KOPT-K1 (cell line): ENCODE data around the gene BCKDHA.
"Not testable (repeated sequence)": the region's sequence is repeated elsewhere in the genome, so short reads cannot be mapped to it uniquely, and the experiment has no call there.

Source experiments
- H3K27ac ChIP-seq: fragments of 200-600 bp; sonication (generic); 2 replicates; pipeline ENCODE4 v1.5.1; 2016; ENCODE audit warnings: antibody characterized with exemption, mild to moderate bottlenecking, low read depth, low read length; ENCODE audit not compliant: poor library complexity, severe bottlenecking
- H3K36me3 ChIP-seq: fragments of 200-600 bp; sonication (generic); 2 replicates; pipeline ENCODE4 v1.5.1; 2017; ENCODE audit warnings: antibody characterized with exemption, mild to moderate bottlenecking, low read length, moderate library complexity; ENCODE audit not compliant: insufficient read depth
- H3K9me3 ChIP-seq: fragments of 200-600 bp; sonication (generic); 2 replicates; pipeline ENCODE4 v1.5.1; 2017; ENCODE audit warnings: antibody characterized with exemption, low read length, mild to moderate bottlenecking; ENCODE audit not compliant: insufficient read depth, poor library complexity, severe bottlenecking

Gene BCKDHA

DNA sequence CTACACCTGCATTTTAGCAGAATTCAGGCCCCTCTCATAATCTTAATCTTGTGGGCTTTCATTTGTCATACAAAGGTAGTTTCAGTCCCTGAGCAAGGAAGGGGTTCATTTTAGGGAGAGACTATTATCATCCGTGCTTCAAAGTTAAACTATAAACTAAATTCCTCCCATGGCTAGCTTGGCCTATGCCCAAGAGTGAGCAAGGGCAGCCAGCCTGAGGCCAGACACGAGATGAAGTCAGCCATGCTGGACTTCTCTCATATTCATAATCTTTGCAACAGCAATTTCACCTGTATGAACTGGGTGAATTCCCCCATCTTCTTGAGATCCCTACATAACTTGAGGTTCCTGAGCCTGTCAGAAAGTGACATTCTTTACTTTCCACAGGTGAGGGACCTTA lies 58.3 kb downstream of the BCKDHA start:
- no peaks in the 10 kb centered on the region for H3K36me3 ChIP-seq
- no peak overlapping the region for H3K27ac ChIP-seq
- peaks cover 8% of the 10 kb centered on the region for H3K9me3 ChIP-seq

DNA sequence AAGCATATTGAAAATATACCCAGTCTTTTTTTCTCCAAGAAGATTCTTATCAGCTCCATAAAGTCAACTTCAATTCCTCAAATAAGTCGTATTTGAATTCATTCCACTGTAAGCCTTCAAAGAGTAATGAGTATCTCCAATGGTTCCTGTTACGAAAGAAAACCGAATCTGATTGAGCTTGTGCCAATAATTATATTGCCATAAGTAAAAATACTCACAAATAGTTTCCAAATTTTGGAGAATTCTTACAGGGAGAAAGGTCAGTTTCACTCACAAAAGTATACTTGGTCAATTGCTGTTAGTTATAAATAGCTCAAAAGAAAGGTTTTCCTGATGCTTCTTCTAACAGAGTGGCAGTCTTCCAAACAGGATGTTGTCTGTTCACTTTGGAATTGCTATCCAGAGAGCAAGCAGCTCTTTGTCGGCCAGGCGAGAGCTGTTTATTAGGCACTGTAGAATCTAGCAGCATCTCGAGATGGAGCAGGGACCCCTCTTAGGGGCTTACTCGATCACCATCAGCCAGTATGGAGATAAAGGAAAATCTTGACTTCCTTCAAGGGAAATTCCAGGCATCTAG lies 58.8 kb downstream of the BCKDHA start:
- no peaks in the 10 kb centered on the region for H3K36me3 ChIP-seq
- no peak overlapping the region for H3K27ac ChIP-seq
- H3K9me3 ChIP-seq: peaks cover 8% of the 10 kb centered on the region

DNA sequence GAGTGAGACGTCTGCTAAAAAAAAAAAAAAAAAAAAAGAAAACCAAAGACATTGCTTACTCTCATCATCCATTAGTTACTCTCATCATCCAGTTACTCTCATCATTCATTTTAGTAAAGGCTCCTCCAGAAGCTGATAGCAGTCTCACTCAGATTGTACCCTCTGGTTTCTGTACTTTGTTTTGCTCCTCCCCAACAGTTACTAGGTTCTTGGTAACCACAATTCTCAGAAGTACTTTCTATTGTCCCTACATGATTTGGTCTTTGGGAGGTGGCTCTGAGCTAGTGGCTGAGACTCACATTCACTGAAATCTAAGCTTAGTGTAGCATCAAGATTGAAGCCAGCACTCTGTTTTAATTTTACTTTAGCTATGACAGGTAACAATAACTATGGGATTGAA lies 59.6 kb downstream of the BCKDHA start:
- Histone ChIP-seq H3K36me3 (no peaks in the 10 kb centered on the region), H3K9me3 (peaks cover 8% of the 10 kb centered on the region), H3K27ac (no peak overlapping the region)

DNA sequence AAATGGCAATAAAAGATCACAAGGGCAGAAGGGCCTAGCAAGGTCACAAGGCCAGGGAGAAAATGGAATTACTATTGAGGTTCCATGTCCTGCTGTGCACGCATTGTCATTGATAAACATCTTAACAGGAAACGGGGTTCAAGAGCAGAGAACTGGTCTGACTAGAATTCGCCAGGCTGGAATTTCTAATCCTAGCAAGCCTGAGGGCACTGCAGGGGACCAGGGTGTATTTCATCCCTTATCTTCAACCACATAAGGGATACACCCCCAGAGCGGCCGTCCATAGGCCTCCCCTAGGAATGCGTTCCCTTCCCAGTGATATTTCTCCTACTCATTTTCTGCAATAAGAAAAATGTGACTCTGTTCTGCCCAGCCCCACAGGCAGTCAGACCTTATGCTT lies 64.9 kb downstream of the BCKDHA start:
- Histone ChIP-seq H3K27ac (no peak overlapping the region), H3K36me3 (no peaks in the 10 kb centered on the region), H3K9me3 (no peaks in the 10 kb centered on the region)

DNA sequence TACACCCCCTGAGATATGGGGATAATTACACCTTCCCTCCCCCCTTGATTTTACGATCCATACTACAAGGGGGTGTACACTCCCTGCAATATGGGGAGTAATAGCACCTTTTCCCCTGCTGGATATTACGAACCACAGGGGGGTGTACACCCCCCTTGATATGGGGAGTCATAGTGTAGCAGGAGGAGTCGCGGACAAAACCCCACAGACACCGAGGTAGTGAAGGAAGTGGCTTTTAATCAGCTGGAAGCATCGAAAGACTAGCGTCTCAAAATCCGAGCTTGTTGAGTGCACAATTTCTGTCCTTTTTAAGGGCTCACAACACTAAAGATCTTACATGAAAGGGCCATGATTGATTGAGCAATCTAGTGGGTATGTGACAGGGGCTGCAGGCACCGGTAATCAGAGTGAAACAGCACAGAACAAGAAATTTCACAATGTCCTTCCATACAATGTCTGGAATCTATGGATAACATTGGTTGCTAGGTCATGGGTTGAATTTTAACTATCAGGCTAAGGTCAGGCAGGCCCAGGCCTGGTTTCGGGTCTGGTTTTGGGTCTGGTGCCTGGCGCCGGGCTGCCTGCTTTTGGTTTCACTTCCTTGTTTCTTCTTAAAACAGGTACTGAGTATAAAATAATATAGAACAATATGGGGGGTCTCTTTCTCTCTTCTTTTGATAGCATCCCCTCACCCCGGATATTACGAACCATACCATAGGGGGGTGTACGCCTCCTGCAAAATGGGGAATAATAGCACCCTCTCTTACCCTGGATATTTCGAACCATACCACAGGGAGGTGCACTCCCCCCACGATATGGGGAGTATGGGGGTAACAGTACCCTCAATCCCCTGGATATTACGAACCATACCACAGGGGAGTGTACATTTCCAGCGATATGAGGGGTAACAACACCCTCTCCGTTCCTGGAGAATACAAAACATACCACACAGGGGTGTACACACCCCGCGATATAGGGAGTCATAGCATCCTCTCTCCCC lies 65.9 kb downstream of the BCKDHA start:
- H3K9me3 ChIP-seq, H3K27ac ChIP-seq, H3K36me3 ChIP-seq: not testable (repeated sequence)
